Esophagus squamous epithelium (tissue), 5 donors: Measurements from ENCODE around the gene FAM83F. TPM values are rescaled to one million over a fixed set of nuclear protein-coding genes. Genes with fewer than 3 reads are reported as not detected.

ENCODE experiments used
- DNase-seq: peaks from one replicate; lab custom pipeline; 2025; lab: John Stamatoyannopoulos, UW
- H3K27ac ChIP-seq, 4 donors: fragments of 200-600 bp; sonication (generic); one replicate each; pipeline ENCODE4 v1.5.1; 2016 to 2019; ENCODE audit warnings: mild to moderate bottlenecking in 1 of 4
- H3K27me3 ChIP-seq, 4 donors: fragments of 200-600 bp; sonication (generic); 1 replicate in 3 of 4; 2 replicates in 1 of 4; pipeline versions ENCODE4 v1.5.1 to v1.6.0; 2017 to 2021; ENCODE audit warnings: antibody characterized with exemption in 1 of 4
- H3K36me3 ChIP-seq, 3 donors: fragments of 200-600 bp; sonication (generic); one replicate each; pipeline ENCODE4 v1.5.1; 2016 to 2019
- H3K4me1 ChIP-seq, 3 donors: fragments of 200-600 bp; sonication (generic); one replicate each; pipeline ENCODE4 v1.5.1; 2017 to 2019
- H3K4me3 ChIP-seq, 4 donors: fragments of 200-600 bp; sonication (generic); 1 replicate in 3 of 4; 2 replicates in 1 of 4; pipeline ENCODE4 v1.5.1; 2016 to 2019; ENCODE audit warnings: mild to moderate bottlenecking in 2 of 4, moderate library complexity in 1 of 4
- H3K9me3 ChIP-seq, 3 donors: fragments of 200-600 bp; sonication (generic); one replicate each; pipeline ENCODE4 v1.5.1; 2016 to 2019
- CTCF ChIP-seq, 6 experiments: fragments of 450-650 bp in 4 of 6; fragments of 200-600 bp in 2 of 6; sonication (generic) in 2 of 6; IDR thresholded peaks; one replicate each; pipeline ENCODE4 v1.5.1; 2016 to 2019; ENCODE audit warnings: antibody characterized with exemption in 6 of 6, mild to moderate bottlenecking in 4 of 6, moderate library complexity in 4 of 6
- POLR2A ChIP-seq, 4 donors: fragments of 450-650 bp; IDR thresholded peaks; one replicate each; pipeline ENCODE4 v1.6.1; 2017; ENCODE audit warnings: antibody characterized with exemption in 4 of 4, mild to moderate bottlenecking in 4 of 4, moderate library complexity in 3 of 4
- WGBS, 2 donors: methylation state at CpG; one replicate each; pipeline ENCODE4 v1.1.5; 2018; 5-methylcytosine and 5-hydroxymethylcytosine counted together
- intact Hi-C: fragments of 100-400 bp; cut with DNase I; formaldehyde crosslinking; loops from one replicate; pipeline ENCODE4 v1.15.0; 2022
- total RNA-seq, 4 donors: library from RNA; depleted of rRNA; stranded (reverse); fragments of >200 nt; gene quantifications; one replicate each; pipeline ENCODE4 v1.1.0, GENCODE V29; 2016
- donor health status: DM: yes; HTN: yes; CAD: no.

FAM83F gene
- total RNA-seq, 4 donors from 2014 or later = 25.5 to 39.2 (median 29.6) TPM

GRCh38 chr22:40088818-40089217 is 94.1 kb downstream of the FAM83F start:
- H3K9me3 ChIP-seq = no peaks in the 10 kb centered on the region
- H3K36me3 ChIP-seq = no peaks in the 10 kb centered on the region
- intact Hi-C loops = no loop called here
- no peak overlapping the region for H3K27ac ChIP-seq
- no peak for DNase-seq
- TF ChIP-seq CTCF (IDR thresholded peaks at IDR 0.05) = no peak
- no peak for TF ChIP-seq POLR2A (IDR thresholded peaks at IDR 0.05)
- H3K27me3 ChIP-seq = no peaks in the 10 kb centered on the region
- H3K4me1 ChIP-seq = peaks cover 0 to 10% (median 0%) of the 10 kb centered on the region in 3 donors
- H3K4me3 ChIP-seq = no peak overlapping the region
- WGBS, 2 donors = 69 to 75% methylated on average over 1 of the region's 1 CpG

Other genes starting within 250 kb of the FAM83F start
- gene ENTHD1, start 101.2 kb upstream of the FAM83F start, total RNA-seq = not detected
- 10 to 100 TPM in 1 of 4 donors, 1 to 10 TPM in 2, under 1 TPM in 1; 0.76 to 11.1 (median 1.1) TPM for gene GRAP2, start 93.9 kb upstream of the FAM83F start, total RNA-seq
- not detected for gene TMA7B, start 34.6 kb upstream of the FAM83F start, total RNA-seq
- 10 to 100 TPM; 20.7 to 36.5 (median 26.9) TPM for gene TNRC6B, start 183.0 kb downstream of the FAM83F start, total RNA-seq